GM21447 (cell line): ENCODE measurements around the gene MYO5A.

Experiments
- ATAC-seq: cut with Tn5 transposase; IDR thresholded peaks from one replicate; pipeline ENCODE4 v1.9.1; 2021; ENCODE audit not compliant: unreplicated experiment

MYO5A gene

DNA sequence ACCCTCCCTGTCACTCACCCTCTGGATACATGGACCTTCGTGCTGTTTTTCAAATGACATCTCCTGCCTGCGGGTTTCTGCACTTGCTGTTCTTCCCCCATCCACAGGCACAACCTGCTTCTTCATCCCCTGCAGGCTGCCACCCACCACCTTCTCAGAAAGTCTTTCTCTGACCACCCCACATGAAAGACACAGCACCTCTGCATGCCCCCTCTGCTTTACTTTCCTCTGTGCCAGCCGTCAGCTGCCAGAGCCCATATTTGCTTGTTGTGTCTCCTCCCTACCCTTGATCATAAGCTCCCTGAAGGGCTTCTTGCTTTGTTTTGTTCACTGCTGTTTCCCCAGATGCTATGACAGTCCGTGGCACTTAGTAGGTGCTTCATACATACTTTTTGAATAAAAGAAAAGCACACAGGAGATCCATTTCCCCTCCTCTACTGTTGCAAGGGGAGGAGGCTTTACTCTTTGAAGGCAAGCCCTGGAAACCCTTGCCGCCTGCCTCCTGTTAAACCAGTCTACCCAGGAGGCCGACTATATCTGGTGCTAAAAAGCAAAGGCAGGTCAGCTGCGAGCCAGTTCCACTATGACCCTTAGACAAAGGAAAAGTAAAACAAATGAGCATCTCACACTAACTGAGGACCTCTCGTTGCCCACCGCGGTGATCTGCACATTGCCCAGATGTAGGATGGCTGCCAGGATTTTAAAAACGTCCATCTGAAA is 265.0 kb downstream of the MYO5A start:
- ATAC-seq, result no peak

- ATAC-seq, result no peak
Observed at GRCh38 chr15:52262364-52262763, 266.3 kb downstream of the MYO5A start.

DNA sequence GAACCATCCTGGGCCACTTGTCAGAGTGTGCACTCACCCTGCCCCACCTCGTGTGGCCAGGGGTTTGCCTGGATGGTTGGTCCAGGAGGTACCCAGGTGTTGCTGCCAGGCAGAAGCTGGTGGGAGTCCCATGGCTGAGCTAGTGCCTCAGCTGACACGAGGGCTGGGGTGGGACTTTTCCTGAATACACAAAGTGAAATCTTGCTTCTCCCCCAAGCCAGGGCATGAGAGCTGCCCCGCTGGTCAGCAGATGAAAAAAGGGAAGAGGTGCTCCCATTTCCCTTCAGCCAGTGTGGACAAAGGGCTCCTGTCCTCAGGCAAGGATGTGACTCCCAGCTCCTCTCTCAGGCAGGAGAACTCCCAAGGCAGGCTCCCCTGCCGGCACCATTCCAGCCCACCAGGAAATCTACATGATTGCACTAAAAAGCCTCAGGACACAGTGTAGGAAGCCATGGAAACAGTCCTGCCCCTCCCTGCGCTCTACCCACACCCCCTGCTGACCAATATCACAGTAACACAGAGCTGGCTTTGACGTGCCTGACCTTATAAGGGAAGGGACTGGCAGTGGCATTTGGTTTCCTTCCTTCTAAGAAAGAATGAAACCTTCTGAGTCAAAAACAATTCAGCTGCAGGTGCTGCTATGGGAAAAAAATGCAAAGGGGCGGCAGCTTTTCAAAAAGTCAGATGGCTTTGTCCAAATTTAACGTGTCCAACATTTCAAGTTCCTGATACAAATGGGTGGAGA is 267.0 kb downstream of the MYO5A start:
- peak; percentile 99 for ATAC-seq

GRCh38 chr15:52261026-52261425 is 267.7 kb downstream of the MYO5A start:
- ATAC-seq, result no peak

GRCh38 chr15:52259503-52259902 is 269.2 kb downstream of the MYO5A start:
- no peak for ATAC-seq

- ATAC-seq, result no peak
Observed at GRCh38 chr15:52258461-52258860, 270.2 kb downstream of the MYO5A start.

- no peak for ATAC-seq
Observed at GRCh38 chr15:52257734-52258062, 271.0 kb downstream of the MYO5A start.
